HuH-7.5 (cell line): ENCODE measurements around the gene AFG1L.
"Not testable (repeated sequence)": the region's sequence is repeated elsewhere in the genome, so short reads cannot be mapped to it uniquely, and the experiment has no call there.

ENCODE experiments used
- DNase-seq: peaks from one replicate; pipeline ENCODE4 v3.0.0; 2011; ENCODE audit warnings: low spot score

Gene AFG1L

GRCh38 chr6:108416047-108416833 is 121.4 kb downstream of the AFG1L start:
- not testable (repeated sequence) for DNase-seq

- no peak for DNase-seq
Measured at GRCh38 chr6:108417027-108417426, 122.2 kb downstream of the AFG1L start.

- no peak for DNase-seq
Measured at GRCh38 chr6:108419474-108419873, 124.6 kb downstream of the AFG1L start.

- DNase-seq: no peak
Measured at GRCh38 chr6:108419934-108420609, 125.2 kb downstream of the AFG1L start.

- DNase-seq: no peak
Measured at GRCh38 chr6:108421366-108421765, 126.5 kb downstream of the AFG1L start.

GRCh38 chr6:108423982-108424705 is 129.3 kb downstream of the AFG1L start:
- DNase-seq: no peak

GRCh38 chr6:108425428-108425827 is 130.6 kb downstream of the AFG1L start:
- DNase-seq: no peak

GRCh38 chr6:108432143-108432542 is 137.3 kb downstream of the AFG1L start:
- DNase-seq: no peak

- no peak for DNase-seq
Measured at GRCh38 chr6:108432792-108433191, 137.9 kb downstream of the AFG1L start.

- no peak for DNase-seq
Measured at GRCh38 chr6:108434222-108434621, 139.4 kb downstream of the AFG1L start.

GRCh38 chr6:108435391-108435790 is 140.5 kb downstream of the AFG1L start:
- DNase-seq: no peak

GRCh38 chr6:108436771-108437170 is 141.9 kb downstream of the AFG1L start:
- DNase-seq: no peak

GRCh38 chr6:108437821-108438220 is 143.0 kb downstream of the AFG1L start:
- no peak for DNase-seq

- DNase-seq: no peak
Measured at GRCh38 chr6:108438918-108439317, 144.1 kb downstream of the AFG1L start.

GRCh38 chr6:108441141-108441540 is 146.3 kb downstream of the AFG1L start:
- DNase-seq: no peak

GRCh38 chr6:108442770-108443520 is 148.1 kb downstream of the AFG1L start:
- no peak for DNase-seq

- no peak for DNase-seq
Measured at GRCh38 chr6:108446629-108447150, 151.8 kb downstream of the AFG1L start.

GRCh38 chr6:108448481-108448880 is 153.6 kb downstream of the AFG1L start:
- no peak for DNase-seq

- DNase-seq: not testable (repeated sequence)
Measured at GRCh38 chr6:108449717-108450116, 154.9 kb downstream of the AFG1L start.

- no peak for DNase-seq
Measured at GRCh38 chr6:108451816-108452215, 157.0 kb downstream of the AFG1L start.

- no peak for DNase-seq
Measured at GRCh38 chr6:108452711-108453195, 157.9 kb downstream of the AFG1L start.
